K562 (cell line): ENCODE measurements around the gene PPARG. TPM values are rescaled to one million over a fixed set of nuclear protein-coding genes. Genes with fewer than 3 reads are reported as not detected.

Experiments
- ATAC-seq: fragments of 200-7000 bp; cut with Tn5 transposase; 3 replicates; pipeline ENCODE4 v1.9.1; 2020; ENCODE audit warnings: moderate library complexity
- BruUV-seq: library from RNA; stranded (reverse); fragments of 400-500 nt; replicated peaks from 2 replicates; lab custom pipeline; 2021; lab: Mats Ljungman, UMichigan
- CTCF ChIA-PET: fragments of 300-600 bp; formaldehyde crosslinking; extraction: SDS; loops from one replicate; lab custom pipeline; 2021; ENCODE audit warnings: low intra/inter-chr PET ratio; lab: Yijun Ruan, JAX
- POLR2A ChIA-PET: fragments of 300-600, 350-650 bp; sonication (Branson Sonifier 250); formaldehyde crosslinking; extraction: SDS; loops from one replicate; lab custom pipeline; 2021; ENCODE audit warnings: antibody characterized with exemption, inconsistent platforms; lab: Yijun Ruan, JAX
- DNase-seq, 4 experiments: peaks; one replicate each; pipeline versions ENCODE4 v3.0.0 to v3.0.0-alpha.2; 2011 to 2018; ENCODE audit warnings: low spot score in 3 of 4, mixed read lengths in 3 of 4; ENCODE audit errors: extremely low read depth in 1 of 4
- FAIRE-seq: peaks from 2 replicates; lab custom pipeline; 2011; peaks lifted over from hg19 to GRCh38; lab: Jason Lieb, UNC
- H2AFZ ChIP-seq: 2 replicates; pipeline ENCODE4 v1.6.0; 2011; ENCODE audit warnings: low read depth, low read length, control low read depth, inconsistent platforms
- H3K27ac ChIP-seq: fragments of 200-600 bp; 3 replicates; pipeline ENCODE4 v1.8.0; 2011; ENCODE audit warnings: low read depth, mild to moderate bottlenecking, control low read depth, inconsistent platforms, low read length, moderate library complexity, mixed read lengths; ENCODE audit errors: extremely low read depth
- H3K27me3 ChIP-seq, 2 experiments: fragments of 300-600 bp in 1 of 2; 2 replicates in 1 of 2; 3 replicates in 1 of 2; pipeline versions ENCODE4 v1.6.0 to v1.8.0; 2011; ENCODE audit warnings: inconsistent platforms in 2 of 2, low read length in 2 of 2, mild to moderate bottlenecking in 1 of 2, mixed read lengths in 1 of 2, moderate library complexity in 1 of 2; ENCODE audit not compliant: control insufficient read depth in 2 of 2, insufficient read depth in 2 of 2
- H3K36me3 ChIP-seq: fragments of 300-600 bp; 3 replicates; pipeline ENCODE4 v1.8.0; 2011; ENCODE audit warnings: mild to moderate bottlenecking, low read length, inconsistent platforms; ENCODE audit not compliant: control insufficient read depth, insufficient read depth
- H3K4me1 ChIP-seq, 2 experiments: fragments of 200-600 bp in 1 of 2; replicated peaks in 1 of 2; 2 replicates in 1 of 2; 3 replicates in 1 of 2; pipeline versions ENCODE4 v1.5.1 to v1.8.0; 2011; ENCODE audit warnings: inconsistent platforms in 2 of 2, low read length in 2 of 2, mild to moderate bottlenecking in 1 of 2, mixed read lengths in 1 of 2, moderate library complexity in 1 of 2; ENCODE audit not compliant: control insufficient read depth in 2 of 2, insufficient read depth in 2 of 2
- H3K4me2 ChIP-seq: 2 replicates; pipeline ENCODE4 v1.6.1; 2011; ENCODE audit warnings: low read length, control low read depth, inconsistent platforms, mixed read lengths; ENCODE audit not compliant: insufficient read depth
- H3K4me3 ChIP-seq: fragments of 200-600 bp; sonication (generic), shearing (Covaris generic); 2 replicates; pipeline ENCODE4 v1.5.1; 2016; ENCODE audit warnings: control low read depth, inconsistent platforms
- H3K79me2 ChIP-seq: fragments of 200-600 bp; 3 replicates; pipeline ENCODE4 v1.8.0; 2011; ENCODE audit warnings: low read length, inconsistent platforms; ENCODE audit not compliant: control insufficient read depth, insufficient read depth
- H3K9ac ChIP-seq, 2 experiments: 2 replicates each; pipeline versions ENCODE4 v1.6.0 to v1.6.1; 2011; ENCODE audit warnings: low read depth in 2 of 2, low read length in 2 of 2, control low read depth in 1 of 2, inconsistent platforms in 1 of 2, mild to moderate bottlenecking in 1 of 2, mixed read lengths in 1 of 2; ENCODE audit not compliant: insufficient read depth in 1 of 2
- H3K9me1 ChIP-seq: one replicate; pipeline ENCODE4 v1.6.0; 2011; ENCODE audit warnings: inconsistent platforms, mild to moderate bottlenecking, low read length, moderate library complexity; ENCODE audit not compliant: control insufficient read depth, insufficient read depth
- H3K9me3 ChIP-seq: replicated peaks from 2 replicates; pipeline ENCODE4 v1.5.1; 2011; ENCODE audit warnings: low read depth, low read length, inconsistent platforms; ENCODE audit not compliant: control insufficient read depth, insufficient read depth
- H4K20me1 ChIP-seq: replicated peaks from 2 replicates; pipeline ENCODE4 v1.6.1; 2011; ENCODE audit warnings: low read length, inconsistent platforms, mixed read lengths; ENCODE audit not compliant: control insufficient read depth, insufficient read depth
- AFF4 ChIP-seq: sonication (generic); formaldehyde crosslinking; IDR thresholded peaks from 2 replicates; pipeline ENCODE4 v1.8.0; 2023; ENCODE audit warnings: mild to moderate bottlenecking, missing genetic modification reagents
- CLOCK ChIP-seq: fragments of 250-450 bp; sonication (Bioruptor Pico); IDR thresholded peaks from 2 replicates; pipeline ENCODE4 v1.4.0; 2020; ENCODE audit warnings: mild to moderate bottlenecking, moderate library complexity, borderline replicate concordance
- EP300 ChIP-seq: IDR thresholded peaks from 2 replicates; pipeline ENCODE4 v1.6.1; 2012; ENCODE audit warnings: low read length, improper control_type of control experiment
- FOXP1 ChIP-seq: sonication (generic); formaldehyde crosslinking; IDR thresholded peaks from 2 replicates; pipeline ENCODE4 v1.8.0; 2022; ENCODE audit warnings: mild to moderate bottlenecking, missing genetic modification reagents
- NR4A1 ChIP-seq, 2 experiments: fragments of 250-450 bp in 1 of 2; fragments of 450-650 bp in 1 of 2; sonication (Bioruptor Pico) in 1 of 2; IDR thresholded peaks; 2 replicates each; pipeline versions ENCODE4 v1.4.0 to v1.6.1; 2016 to 2020; ENCODE audit warnings: mild to moderate bottlenecking in 2 of 2, missing compliant biosample characterization in 1 of 2, missing genetic modification characterization in 1 of 2, moderate library complexity in 1 of 2
- STAT5A ChIP-seq: IDR thresholded peaks from 2 replicates; pipeline ENCODE4 v1.6.1; 2012; ENCODE audit warnings: low read length, inconsistent platforms, borderline replicate concordance
- ZNF407 ChIP-seq: fragments of 450-650 bp; IDR thresholded peaks from 2 replicates; pipeline ENCODE4 v1.6.1; 2016; ENCODE audit warnings: low read depth
- WGBS: fragments of 100-300 bp; shearing (Covaris generic); methylation state at CpG from one replicate; pipeline ENCODE4 v1.1.6; 2016; ENCODE audit warnings: low coverage, mixed read lengths; ENCODE audit not compliant: insufficient coverage; ENCODE audit errors: missing lambda C conversion rate; 5-methylcytosine and 5-hydroxymethylcytosine counted together
- in situ Hi-C: fragments of 300-500 bp; cut with MboI; formaldehyde crosslinking; loops from 4 replicates; pipeline ENCODE4 v1.15.0; 2018; ENCODE audit warnings: inconsistent platforms, mixed read lengths
- intact Hi-C: fragments of 100-400 bp; cut with micrococcal nuclease; formaldehyde crosslinking; loops from 2 replicates; pipeline ENCODE4 v1.14.2; 2022
- polyA plus RNA-seq, 8 experiments: library from polyadenylated mRNA; depleted of rRNA in 4 of 8; stranded (reverse) in 5 of 8; unstranded in 3 of 8; fragments of >200 nt; fragmentation: Nextera tagmentation in 2 of 8; fragmentation: Illumina TruSeq in 1 of 8; extraction: Ambion mirVana in 2 of 8; extraction: Trizol in 1 of 8; gene quantifications; 2 replicates each; pipeline versions ENCODE4 v1.2.1 to v1.2.3, GENCODE V29; 2011 to 2014; ENCODE audit warnings: inconsistent platforms in 1 of 8, missing spikeins in 1 of 8
- total RNA-seq, 7 experiments: library from RNA; depleted of rRNA in 6 of 7; stranded (reverse); fragments of >200 nt in 6 of 7; fragmentation: Illumina TruSeq in 2 of 7; extraction: Trizol in 2 of 7; gene quantifications; 2 replicates each; pipeline versions ENCODE4 v1.2.1 to v1.2.3, GENCODE V29; 2011 to 2021; ENCODE audit warnings: low replicate concordance in 1 of 7

The PPARG gene
- total and polyA plus RNA-seq, 9 of the 15 experiments (the other 6 are each of a cell fraction or from before 2014, with no cell fraction given), result not detected

- no peaks in the 10 kb centered on the region for H3K9me3 ChIP-seq
- H3K4me3 ChIP-seq, result no peak overlapping the region
- no peak overlapping the region for H2AFZ ChIP-seq
- no TSS peak for BruUV-seq
- no peaks in the 10 kb centered on the region; a peak in 1 of 5 replicates for H3K4me1 ChIP-seq
- no peak overlapping the region for H3K4me2 ChIP-seq
- no peaks in the 10 kb centered on the region for H3K36me3 ChIP-seq
- no peaks in the 10 kb centered on the region for H3K79me2 ChIP-seq
- no peak for FAIRE-seq
- H3K27ac ChIP-seq, result no peak overlapping the region
- no peak for DNase-seq
- 4% methylated on average over 8 of the region's 8 CpGs for WGBS
- CTCF ChIA-PET, result no interaction called here
- H3K9ac ChIP-seq, result no peak overlapping the region
- H4K20me1 ChIP-seq, result no peaks in the 10 kb centered on the region
- in situ Hi-C loops (no loop called here), intact Hi-C loops (no loop called here)
- no peaks in the 10 kb centered on the region for H3K9me1 ChIP-seq
- peaks cover 16% of the 10 kb centered on the region in 2 experiments for H3K27me3 ChIP-seq
- no peak for ATAC-seq
- POLR2A ChIA-PET, result no interaction called here
- TF ChIP-seq STAT5A (no peak), ZNF407 (no peak), EP300 (no peak), NR4A1 (CRISPR knock-in tag; IDR thresholded peaks at IDR 0.05) (no peak), NR4A1 (tag; IDR thresholded peaks at IDR 0.05) (no peak), CLOCK (CRISPR knock-in tag) (no peak), FOXP1 (CRISPR knock-in tag) (no peak), AFF4 (CRISPR knock-in tag) (no peak)
These were observed 127.9 kb downstream of the PPARG start for GRCh38 chr3:12416731-12417130.
